EH (cell line): ENCODE measurements around the gene CHMP4A.

Experiments
- DNase-seq: peaks from one replicate; pipeline ENCODE4 v3.0.0-alpha.2; 2015; ENCODE audit warnings: low read depth

CHMP4A gene

GRCh38 chr14:24195186-24196070, 17.9 kb downstream of the CHMP4A start, which contains the start of gene TM9SF1:
TM9SF1 (minus strand) TSS chr14:24195441; CDS start chr14:24195019, 422 bp downstream.
- DNase-seq = peak; percentile 88

- DNase-seq = no peak
Measured at GRCh38 chr14:24194873-24195185, 18.5 kb downstream of the CHMP4A start.

GRCh38 chr14:24194186-24194872, 19.0 kb downstream of the CHMP4A start:
- DNase-seq = no peak

- no peak for DNase-seq
Measured at GRCh38 chr14:24192933-24193332, 20.4 kb downstream of the CHMP4A start.

DNA sequence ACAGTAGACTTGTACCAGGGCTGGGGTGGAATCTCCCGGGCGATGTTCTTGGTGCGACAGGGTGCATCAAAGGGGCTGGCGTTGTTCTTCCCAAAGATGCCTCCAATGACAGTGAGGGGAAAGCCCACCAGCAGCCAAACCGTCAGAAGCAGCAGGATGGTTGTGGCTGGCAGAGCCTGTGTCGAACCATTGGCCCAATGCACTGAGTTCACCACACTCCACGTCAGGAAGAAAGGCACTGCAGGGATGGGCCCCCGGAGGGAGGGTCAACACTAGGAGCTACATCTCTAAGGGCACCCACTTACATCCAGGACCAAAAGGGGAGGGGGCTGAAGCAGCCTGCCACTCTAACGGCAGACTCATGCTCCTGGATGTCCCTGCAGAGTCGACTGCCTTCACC, 22.9 kb downstream of the CHMP4A start:
- no peak for DNase-seq

- no peak for DNase-seq
Measured at GRCh38 chr14:24189460-24189859, 23.8 kb downstream of the CHMP4A start.

DNA sequence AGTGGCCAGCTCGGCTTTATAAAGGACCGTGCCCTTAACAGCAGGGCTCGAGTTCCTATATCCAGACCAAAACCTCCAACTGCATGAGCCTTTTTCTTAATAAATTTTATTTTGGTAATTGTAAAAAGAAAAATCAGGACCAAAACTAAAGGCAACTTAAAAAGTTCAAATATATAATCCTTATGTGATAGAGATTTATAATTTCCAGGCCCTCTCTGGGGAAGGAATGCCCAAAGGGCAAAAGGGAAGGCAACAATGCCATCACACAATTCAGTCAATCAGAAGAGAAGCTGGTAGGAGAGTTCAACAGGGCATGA, 24.3 kb downstream of the CHMP4A start:
- no peak for DNase-seq

- DNase-seq = peak; percentile 98
Measured at GRCh38 chr14:24188251-24189058, 24.8 kb downstream of the CHMP4A start, which contains the start of gene IPO4. IPO4 (minus strand) TSS chr14:24188816; CDS start chr14:24188787, 29 bp downstream.

DNA sequence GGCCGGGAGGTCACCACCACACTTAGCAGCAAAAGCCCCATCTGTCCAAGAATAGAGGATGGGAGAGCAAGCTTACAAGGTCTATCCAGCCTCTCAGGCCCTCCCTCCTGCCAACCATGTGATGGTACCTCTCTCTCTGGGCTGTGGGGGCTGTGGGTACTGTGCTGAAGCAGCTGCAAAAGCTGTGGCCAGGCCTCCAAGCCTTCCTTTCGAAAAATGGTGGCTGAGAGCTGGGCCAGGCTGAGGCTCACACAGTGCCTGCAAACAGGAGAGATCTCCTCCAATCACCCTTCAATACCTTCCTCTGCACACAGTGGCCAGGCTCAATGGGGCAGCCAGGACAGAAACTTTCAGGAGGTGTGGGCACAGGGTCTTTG, 25.8 kb downstream of the CHMP4A start:
- DNase-seq = no peak

GRCh38 chr14:24186831-24187538, 26.3 kb downstream of the CHMP4A start:
- no peak for DNase-seq

GRCh38 chr14:24185741-24186140, 27.5 kb downstream of the CHMP4A start:
- no peak for DNase-seq

GRCh38 chr14:24185026-24185425, 28.3 kb downstream of the CHMP4A start:
- no peak for DNase-seq

GRCh38 chr14:24184104-24184970, 29.0 kb downstream of the CHMP4A start:
- no peak for DNase-seq

DNA sequence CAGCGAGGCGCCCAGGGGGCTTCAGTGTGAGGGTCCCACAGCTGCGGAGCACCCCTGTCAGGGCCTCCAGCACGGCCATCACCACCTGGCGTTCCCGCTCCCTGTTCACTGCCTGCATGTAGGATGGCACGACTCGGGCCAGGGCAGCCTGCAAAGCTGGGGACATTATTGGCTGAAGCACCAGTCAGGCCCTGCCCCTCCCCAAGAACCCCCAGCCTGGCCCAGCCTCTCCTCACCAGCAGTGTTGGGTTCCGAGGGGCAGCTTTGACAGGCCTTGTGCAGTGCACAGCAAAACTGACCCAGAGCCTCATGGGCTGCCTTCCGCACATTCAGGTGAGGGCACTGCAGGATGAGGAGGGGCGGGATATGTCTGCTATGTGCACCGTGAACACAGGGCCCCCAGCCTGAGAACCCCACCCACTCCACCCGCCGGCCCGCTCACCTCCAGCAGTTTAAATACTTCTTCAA, 30.2 kb downstream of the CHMP4A start:
- no peak for DNase-seq

- DNase-seq = no peak
Measured at GRCh38 chr14:24182110-24182882, 31.0 kb downstream of the CHMP4A start.

- no peak for DNase-seq
Measured at GRCh38 chr14:24181371-24182077, 31.8 kb downstream of the CHMP4A start.

GRCh38 chr14:24179961-24180796, 33.1 kb downstream of the CHMP4A start:
- DNase-seq = peak; percentile 82

DNA sequence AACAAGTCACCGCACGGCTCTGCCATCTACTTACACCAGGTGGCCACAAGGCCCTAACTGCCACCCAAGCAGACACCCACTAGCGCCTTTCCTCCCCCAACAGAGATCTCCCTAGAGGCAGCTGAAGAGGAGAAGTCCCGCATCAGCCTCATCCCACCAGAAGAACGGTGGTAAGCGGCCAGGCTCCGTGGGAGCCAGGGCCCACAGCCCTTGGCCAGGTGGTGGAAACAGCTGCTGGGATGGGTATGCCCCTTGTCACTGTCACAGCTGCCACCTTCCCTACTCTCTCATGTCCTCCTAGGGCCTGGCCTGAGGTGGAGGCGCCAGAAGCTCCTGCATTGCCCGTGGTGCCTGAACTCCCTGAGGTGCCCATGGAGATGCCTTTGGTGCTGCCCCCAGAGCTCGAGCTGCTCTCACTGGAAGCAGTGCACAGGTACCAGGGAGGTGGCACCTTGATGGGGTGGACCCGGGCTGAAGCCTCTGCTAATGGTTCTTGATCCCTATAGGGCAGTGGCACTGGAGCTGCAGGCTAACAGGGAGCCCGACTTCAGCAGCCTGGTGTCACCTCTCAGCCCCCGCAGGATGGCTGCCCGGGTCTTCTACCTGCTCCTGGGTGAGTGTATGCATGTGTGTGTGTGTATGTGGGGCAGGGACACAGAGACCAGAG, 33.9 kb downstream of the CHMP4A start:
- no peak for DNase-seq
